Measurements from ENCODE around the gene C1R. TPM values are rescaled to one million over a fixed set of nuclear protein-coding genes. Genes with fewer than 3 reads are reported as not detected.

C1R gene
- total and polyA plus RNA-seq, 7 donors = 32.4 to 70.9 (median 63.2) TPM

DNA sequence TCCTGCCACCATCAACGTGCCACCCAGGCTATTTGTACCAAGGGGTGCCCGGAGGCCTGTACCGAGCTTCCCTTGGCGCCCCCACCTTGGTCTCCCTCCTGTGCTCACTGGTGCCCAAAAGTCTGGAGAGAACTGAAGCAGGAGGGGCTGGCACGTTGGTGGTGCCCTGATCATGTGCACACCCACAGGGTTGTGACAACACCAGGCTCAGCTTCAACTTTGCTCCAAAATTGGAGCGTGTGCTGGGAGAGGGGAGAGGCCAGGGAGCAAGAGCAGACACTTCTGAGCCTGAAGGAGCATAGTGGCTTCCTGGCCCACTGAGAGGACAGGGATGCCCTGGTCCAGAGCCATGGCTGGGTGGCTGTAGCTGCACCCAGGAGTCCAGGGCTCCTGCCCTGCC lies 60.9 kb downstream of the C1R start:
- H3K27me3 ChIP-seq (ENCODE audit: insufficient read depth in 3 of 3, low read length in 2 of 3) = no peaks in the 10 kb centered on the region
- no peak for DNase-seq
- no peak for ATAC-seq
- WGBS, 3 donors = 81 to 85% (median 83%) methylated on average over 6 of the region's 6 CpGs
- H3K36me3 ChIP-seq (ENCODE audit: insufficient read depth in 1 of 2, low read depth in 1 of 2) = no peaks in the 10 kb centered on the region
- intact Hi-C loops (cut with DNase I) = loop anchor here in 1 of 2 donors (5.0 kb wide), 1 partner anchor 79 kb away; the partner anchor contains the start of gene PTPN6
- TF ChIP-seq, protein P1, sequence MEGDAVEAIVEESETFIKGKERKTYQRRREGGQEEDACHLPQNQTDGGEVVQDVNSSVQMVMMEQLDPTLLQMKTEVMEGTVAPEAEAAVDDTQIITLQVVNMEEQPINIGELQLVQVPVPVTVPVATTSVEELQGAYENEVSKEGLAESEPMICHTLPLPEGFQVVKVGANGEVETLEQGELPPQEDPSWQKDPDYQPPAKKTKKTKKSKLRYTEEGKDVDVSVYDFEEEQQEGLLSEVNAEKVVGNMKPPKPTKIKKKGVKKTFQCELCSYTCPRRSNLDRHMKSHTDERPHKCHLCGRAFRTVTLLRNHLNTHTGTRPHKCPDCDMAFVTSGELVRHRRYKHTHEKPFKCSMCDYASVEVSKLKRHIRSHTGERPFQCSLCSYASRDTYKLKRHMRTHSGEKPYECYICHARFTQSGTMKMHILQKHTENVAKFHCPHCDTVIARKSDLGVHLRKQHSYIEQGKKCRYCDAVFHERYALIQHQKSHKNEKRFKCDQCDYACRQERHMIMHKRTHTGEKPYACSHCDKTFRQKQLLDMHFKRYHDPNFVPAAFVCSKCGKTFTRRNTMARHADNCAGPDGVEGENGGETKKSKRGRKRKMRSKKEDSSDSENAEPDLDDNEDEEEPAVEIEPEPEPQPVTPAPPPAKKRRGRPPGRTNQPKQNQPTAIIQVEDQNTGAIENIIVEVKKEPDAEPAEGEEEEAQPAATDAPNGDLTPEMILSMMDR (IDR thresholded peaks at IDR 0.05) = no peak
- no peak overlapping the region for H3K27ac ChIP-seq
- no peaks in the 10 kb centered on the region for H3K4me1 ChIP-seq
- no peak overlapping the region for H3K4me3 ChIP-seq
- no peaks in the 10 kb centered on the region for H3K9me3 ChIP-seq

Other genes starting within 250 kb of the C1R start
- gene CDCA3, start 241.2 kb downstream of the C1R start, total RNA-seq = 1 to 10 TPM in 1 of 4 donors, under 1 TPM in 2, not detected in 1; 0.79 to 1.1 (median 0.92) TPM
- gene CDCA3, start 241.2 kb downstream of the C1R start, polyA plus RNA-seq = 1 to 10 TPM in 1 of 3 donors, under 1 TPM in 2; 0.21 to 3.3 (median 0.56) TPM
- gene USP5, start 240.3 kb downstream of the C1R start, total RNA-seq = 100 to 1,000 TPM in 3 of 4 donors, 10 to 100 TPM in 1; 98.1 to 127 (median 112) TPM
- 10 to 100 TPM; 43.1 to 85.1 (median 49.5) TPM for gene USP5, start 240.3 kb downstream of the C1R start, polyA plus RNA-seq
- 100 to 1,000 TPM; 537 to 822 (median 624) TPM for gene TPI1, start 224.9 kb downstream of the C1R start, total RNA-seq
- gene TPI1, start 224.9 kb downstream of the C1R start, polyA plus RNA-seq = 100 to 1,000 TPM; 588 to 952 (median 847) TPM
- gene SPSB2, start 219.1 kb downstream of the C1R start, total RNA-seq = 1 to 10 TPM; 2.4 to 4.5 (median 3.2) TPM
- 10 to 100 TPM in 1 of 3 donors, 1 to 10 TPM in 2; 4.3 to 10.2 (median 6.7) TPM for gene SPSB2, start 219.1 kb downstream of the C1R start, polyA plus RNA-seq
- 10 to 100 TPM; 10.2 to 14.9 (median 12.5) TPM for gene LRRC23, start 187.6 kb downstream of the C1R start, total RNA-seq
- 10 to 100 TPM in 2 of 3 donors, 1 to 10 TPM in 1; 9.5 to 29.0 (median 14.3) TPM for gene LRRC23, start 187.6 kb downstream of the C1R start, polyA plus RNA-seq
- gene ENO2, start 177.9 kb downstream of the C1R start, total RNA-seq = 1 to 10 TPM; 2.0 to 4.6 (median 2.3) TPM
- gene ENO2, start 177.9 kb downstream of the C1R start, polyA plus RNA-seq = 1 to 10 TPM; 1.4 to 2.0 (median 1.8) TPM
- gene ATN1, start 164.5 kb downstream of the C1R start, total RNA-seq = 10 to 100 TPM; 43.3 to 55.8 (median 50.9) TPM
- 10 to 100 TPM; 24.9 to 46.0 (median 33.7) TPM for gene ATN1, start 164.5 kb downstream of the C1R start, polyA plus RNA-seq
- not detected for gene RNU7-1, start 148.6 kb downstream of the C1R start, total RNA-seq
- gene RNU7-1, start 148.6 kb downstream of the C1R start, polyA plus RNA-seq = not detected
- gene C12orf57, start 148.4 kb downstream of the C1R start, total RNA-seq = 100 to 1,000 TPM in 2 of 4 donors, 10 to 100 TPM in 2; 80.4 to 110 (median 95.6) TPM
- gene C12orf57, start 148.4 kb downstream of the C1R start, polyA plus RNA-seq = 100 to 1,000 TPM; 223 to 269 (median 247) TPM
- gene PTPN6, start 141.1 kb downstream of the C1R start, total RNA-seq = 1 to 10 TPM; 3.6 to 7.6 (median 4.6) TPM
- gene PTPN6, start 141.1 kb downstream of the C1R start, polyA plus RNA-seq = 1 to 10 TPM; 1.3 to 2.6 (median 2.1) TPM
- 100 to 1,000 TPM; 137 to 278 (median 180) TPM for gene PHB2, start 121.8 kb downstream of the C1R start, total RNA-seq
- 100 to 1,000 TPM; 176 to 381 (median 208) TPM for gene PHB2, start 121.8 kb downstream of the C1R start, polyA plus RNA-seq
- 10 to 100 TPM; 30.1 to 59.4 (median 44.8) TPM for gene EMG1, start 121.5 kb downstream of the C1R start, total RNA-seq
- 10 to 100 TPM; 26.6 to 66.5 (median 50.4) TPM for gene EMG1, start 121.5 kb downstream of the C1R start, polyA plus RNA-seq
- 10 to 100 TPM; 24.0 to 56.5 (median 41.6) TPM for gene LPCAT3, start 74.0 kb downstream of the C1R start, total RNA-seq
- gene LPCAT3, start 74.0 kb downstream of the C1R start, polyA plus RNA-seq = 10 to 100 TPM; 13.9 to 26.2 (median 17.4) TPM
- gene C1S, start 31.7 kb downstream of the C1R start, total RNA-seq = 10 to 100 TPM; 49.0 to 98.5 (median 75.6) TPM
- gene C1S, start 31.7 kb downstream of the C1R start, polyA plus RNA-seq = 10 to 100 TPM; 35.9 to 44.4 (median 38.2) TPM
- gene C1RL, start 16.8 kb upstream of the C1R start, total RNA-seq = 10 to 100 TPM; 14.6 to 17.0 (median 15.5) TPM
- gene C1RL, start 16.8 kb upstream of the C1R start, polyA plus RNA-seq = 1 to 10 TPM; 2.7 to 6.2 (median 5.1) TPM
- under 1 TPM in 2 of 4 donors, not detected in 2; 0.48 to 0.61 TPM for gene RBP5, start 36.4 kb upstream of the C1R start, total RNA-seq
- 1 to 10 TPM in 2 of 3 donors, under 1 TPM in 1; 0.18 to 1.4 (median 1.2) TPM for gene RBP5, start 36.4 kb upstream of the C1R start, polyA plus RNA-seq
- 1 to 10 TPM; 2.8 to 5.1 (median 3.3) TPM for gene CLSTN3, start 37.9 kb upstream of the C1R start, total RNA-seq
- gene CLSTN3, start 37.9 kb upstream of the C1R start, polyA plus RNA-seq = 1 to 10 TPM; 1.2 to 3.6 (median 1.3) TPM
- gene PEX5, start 97.2 kb upstream of the C1R start, total RNA-seq = 100 to 1,000 TPM in 2 of 4 donors, 10 to 100 TPM in 2; 54.6 to 103 (median 94.2) TPM
- gene PEX5, start 97.2 kb upstream of the C1R start, polyA plus RNA-seq = 10 to 100 TPM; 51.9 to 98.9 (median 73.0) TPM
- gene ACSM4, start 211.6 kb upstream of the C1R start, total RNA-seq = not detected
- not detected for gene ACSM4, start 211.6 kb upstream of the C1R start, polyA plus RNA-seq

All from psoas muscle (tissue), 8 donors.